ENCODE measurements around the gene ERICH6. TPM values are rescaled to one million over a fixed set of nuclear protein-coding genes. Genes with fewer than 3 reads are reported as not detected.

ERICH6 gene
- total and polyA plus RNA-seq, 2 donors, result 0.21 TPM; not detected in 1

DNA sequence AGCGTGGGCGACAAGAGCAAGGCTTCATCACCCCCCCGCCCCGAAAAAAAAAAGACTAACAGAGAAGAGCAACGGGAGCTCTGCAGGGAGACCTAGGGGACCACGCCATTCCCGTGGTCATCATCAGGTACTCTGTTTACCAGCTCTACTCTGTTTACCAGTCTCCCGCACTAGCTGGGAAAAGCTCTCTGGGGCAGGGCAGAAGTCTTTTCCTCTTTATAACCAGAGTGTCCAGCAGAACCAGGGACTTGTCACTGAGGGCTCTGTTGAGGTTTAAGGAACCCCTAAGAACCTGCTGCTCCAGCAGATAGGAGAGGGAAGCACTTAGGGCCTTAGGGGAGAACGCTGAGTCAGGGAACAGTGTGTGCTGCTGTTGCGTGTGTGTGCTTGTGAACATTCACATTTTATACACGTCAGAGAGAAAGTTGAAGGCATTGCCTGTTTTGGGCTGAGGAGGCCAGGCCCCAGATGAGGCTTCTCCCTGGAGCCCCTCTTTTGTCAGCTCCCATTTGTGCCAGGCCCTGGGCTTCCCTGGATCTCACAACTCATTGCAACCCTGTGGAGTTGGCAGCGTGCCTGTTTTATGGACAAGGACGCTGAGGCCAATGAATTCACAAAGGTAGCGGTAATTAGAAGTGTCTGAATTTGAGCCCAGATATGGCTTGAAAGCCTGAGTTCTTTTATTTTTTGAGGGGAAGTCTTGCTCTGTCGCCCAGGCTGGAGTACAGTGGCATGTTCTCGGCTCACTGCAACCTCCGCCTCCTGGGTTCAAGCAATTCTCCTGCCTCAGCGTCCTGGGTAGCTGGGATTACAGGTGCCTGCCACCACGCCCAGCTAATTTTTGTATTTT is 24.2 kb upstream of the ERICH6 start:
- no peak overlapping the region for H3K27ac ChIP-seq (ENCODE audit: low read depth)
- no peak for DNase-seq (ENCODE audit: extremely low spot score)
- no peaks in the 10 kb centered on the region for H3K36me3 ChIP-seq (ENCODE audit: insufficient read depth)
- H3K4me3 ChIP-seq (ENCODE audit: low read depth, low read length), result no peak overlapping the region
- H3K4me1 ChIP-seq (ENCODE audit: insufficient read depth), result no peaks in the 10 kb centered on the region
- WGBS, result 89% methylated on average over 19 of the region's 19 CpGs

- no peaks in the 10 kb centered on the region for H3K4me1 ChIP-seq (ENCODE audit: insufficient read depth)
- H3K27ac ChIP-seq (ENCODE audit: low read depth), result peak overlapping the region; percentile 78
- no peaks in the 10 kb centered on the region for H3K36me3 ChIP-seq (ENCODE audit: insufficient read depth)
- 87% methylated on average over 7 of the region's 7 CpGs for WGBS
- no peak overlapping the region for H3K4me3 ChIP-seq (ENCODE audit: low read depth, low read length)
- DNase-seq (ENCODE audit: extremely low spot score), result no peak
Measured at GRCh38 chr3:150725548-150725947, 21.8 kb upstream of the ERICH6 start.

GRCh38 chr3:150723946-150724345 is 20.2 kb upstream of the ERICH6 start:
- H3K36me3 ChIP-seq (ENCODE audit: insufficient read depth), result no peaks in the 10 kb centered on the region
- 76% methylated on average over 6 of the region's 6 CpGs for WGBS
- no peak overlapping the region for H3K4me3 ChIP-seq (ENCODE audit: low read depth, low read length)
- H3K4me1 ChIP-seq (ENCODE audit: insufficient read depth), result no peaks in the 10 kb centered on the region
- no peak overlapping the region for H3K27ac ChIP-seq (ENCODE audit: low read depth)
- DNase-seq (ENCODE audit: extremely low spot score), result no peak

DNA sequence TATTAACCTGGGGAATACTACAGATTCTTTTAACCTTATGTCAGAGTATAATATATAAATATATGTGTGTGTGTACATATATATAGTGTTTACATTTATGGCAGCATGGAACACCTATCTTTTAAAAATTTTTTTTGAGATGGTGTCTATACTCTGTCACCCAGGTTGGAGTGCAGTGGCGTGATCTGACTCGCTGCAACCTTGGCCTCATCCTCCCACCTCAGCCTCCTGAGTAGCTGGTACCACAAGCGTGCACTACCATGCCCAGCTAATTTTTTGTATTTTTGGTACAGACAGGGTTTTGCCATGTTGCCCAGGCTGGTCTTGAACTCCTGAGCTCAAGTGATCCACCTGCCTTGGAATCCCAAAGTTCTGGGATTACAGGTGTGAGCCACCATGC is 18.5 kb upstream of the ERICH6 start:
- 96% methylated on average over 3 of the region's 3 CpGs for WGBS
- Histone ChIP-seq H3K4me3 (ENCODE audit: low read depth, low read length) (no peak overlapping the region), H3K27ac (ENCODE audit: low read depth) (no peak overlapping the region), H3K36me3 (ENCODE audit: insufficient read depth) (no peaks in the 10 kb centered on the region), H3K4me1 (ENCODE audit: insufficient read depth) (no peaks in the 10 kb centered on the region)
- no peak for DNase-seq (ENCODE audit: extremely low spot score)

- WGBS, result 11% methylated on average over 13 of the region's 13 CpGs
- no peaks in the 10 kb centered on the region for H3K4me1 ChIP-seq (ENCODE audit: insufficient read depth)
- no peak overlapping the region for H3K27ac ChIP-seq (ENCODE audit: low read depth)
- no peak overlapping the region for H3K4me3 ChIP-seq (ENCODE audit: low read depth, low read length)
- no peaks in the 10 kb centered on the region for H3K36me3 ChIP-seq (ENCODE audit: insufficient read depth)
- DNase-seq (ENCODE audit: extremely low spot score), result no peak
Measured at GRCh38 chr3:150721285-150722130, 17.8 kb upstream of the ERICH6 start.

DNA sequence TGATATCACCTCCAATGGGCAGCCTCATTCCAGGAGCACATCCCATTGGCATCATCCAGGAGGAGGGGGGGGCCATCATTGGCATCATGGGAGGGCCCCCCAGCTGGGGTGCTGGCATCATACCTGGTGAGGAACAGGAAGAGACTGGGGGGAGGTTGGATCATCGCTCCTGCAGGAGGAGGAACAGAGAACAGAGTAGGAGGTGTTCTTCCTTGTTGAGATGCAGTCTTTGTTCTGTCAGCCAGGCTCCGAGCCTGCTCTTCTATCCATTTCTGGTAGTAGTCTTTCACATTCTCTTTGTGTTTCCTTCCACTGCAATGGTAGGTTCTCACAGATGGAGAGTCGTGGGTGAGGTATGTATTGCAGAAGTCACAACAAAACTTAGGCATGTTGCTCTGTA is 16.7 kb upstream of the ERICH6 start:
- Histone ChIP-seq H3K36me3 (ENCODE audit: insufficient read depth) (no peaks in the 10 kb centered on the region), H3K4me1 (ENCODE audit: insufficient read depth) (no peaks in the 10 kb centered on the region), H3K27ac (ENCODE audit: low read depth) (no peak overlapping the region), H3K4me3 (ENCODE audit: low read depth, low read length) (no peak overlapping the region)
- DNase-seq (ENCODE audit: extremely low spot score), result no peak
- WGBS, result 78% methylated on average over 3 of the region's 3 CpGs

DNA sequence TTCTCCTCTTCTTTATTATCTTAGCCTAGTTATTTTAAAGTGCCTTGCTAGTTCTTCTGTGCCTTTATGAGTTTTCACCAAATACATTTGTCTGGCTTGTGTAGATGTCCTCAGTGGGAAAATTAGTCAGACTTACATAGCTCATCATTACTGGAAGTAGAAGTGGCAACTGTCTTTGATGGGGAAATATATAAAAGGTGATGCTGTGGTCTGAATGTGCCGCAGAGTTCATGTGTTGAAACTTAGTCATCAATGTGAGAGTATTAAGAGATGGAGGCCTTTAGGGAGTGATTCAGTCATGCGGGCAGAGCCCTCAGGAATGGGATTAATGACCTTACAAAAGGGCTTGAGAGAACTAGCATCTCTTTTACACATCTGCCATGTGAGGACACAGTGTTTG is 6.4 kb upstream of the ERICH6 start:
- over 99% methylated on average over 2 of the region's 2 CpGs for WGBS
- no peak for DNase-seq (ENCODE audit: extremely low spot score)
- no peak overlapping the region for H3K4me3 ChIP-seq (ENCODE audit: low read depth, low read length)
- H3K27ac ChIP-seq (ENCODE audit: low read depth), result no peak overlapping the region
- no peaks in the 10 kb centered on the region for H3K4me1 ChIP-seq (ENCODE audit: insufficient read depth)
- no peaks in the 10 kb centered on the region for H3K36me3 ChIP-seq (ENCODE audit: insufficient read depth)

DNA sequence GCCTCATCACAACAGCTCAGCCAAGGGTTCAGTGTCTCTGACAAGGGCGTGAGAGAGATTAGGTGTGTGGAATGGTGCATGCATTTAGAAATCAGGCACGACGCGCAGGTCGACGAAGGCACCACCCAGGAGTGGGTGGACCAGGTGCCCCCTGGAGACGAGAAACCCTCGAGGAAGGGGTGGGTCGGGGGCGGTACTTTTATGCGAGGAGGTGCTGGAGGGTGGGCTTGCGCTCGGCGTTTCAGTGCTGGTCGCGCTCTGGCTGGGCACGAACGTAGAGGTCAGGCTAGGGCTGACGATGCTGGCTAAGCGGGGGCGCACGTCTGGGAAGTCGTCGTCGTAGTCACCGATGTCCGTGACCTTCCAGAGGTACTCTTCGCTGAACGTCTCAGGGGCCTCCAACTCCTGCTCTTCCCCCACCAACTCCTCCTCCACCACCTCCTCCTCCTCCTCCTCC is 393 bp downstream of the ERICH6 start:
- Histone ChIP-seq H3K27ac (ENCODE audit: low read depth) (peak overlapping the region; percentile 85), H3K36me3 (ENCODE audit: insufficient read depth) (no peaks in the 10 kb centered on the region), H3K4me3 (ENCODE audit: low read depth, low read length) (peak overlapping the region; percentile 41), H3K4me1 (ENCODE audit: insufficient read depth) (no peaks in the 10 kb centered on the region)
- 8% methylated on average over 29 of the region's 29 CpGs for WGBS
- no peak for DNase-seq (ENCODE audit: extremely low spot score)

DNA sequence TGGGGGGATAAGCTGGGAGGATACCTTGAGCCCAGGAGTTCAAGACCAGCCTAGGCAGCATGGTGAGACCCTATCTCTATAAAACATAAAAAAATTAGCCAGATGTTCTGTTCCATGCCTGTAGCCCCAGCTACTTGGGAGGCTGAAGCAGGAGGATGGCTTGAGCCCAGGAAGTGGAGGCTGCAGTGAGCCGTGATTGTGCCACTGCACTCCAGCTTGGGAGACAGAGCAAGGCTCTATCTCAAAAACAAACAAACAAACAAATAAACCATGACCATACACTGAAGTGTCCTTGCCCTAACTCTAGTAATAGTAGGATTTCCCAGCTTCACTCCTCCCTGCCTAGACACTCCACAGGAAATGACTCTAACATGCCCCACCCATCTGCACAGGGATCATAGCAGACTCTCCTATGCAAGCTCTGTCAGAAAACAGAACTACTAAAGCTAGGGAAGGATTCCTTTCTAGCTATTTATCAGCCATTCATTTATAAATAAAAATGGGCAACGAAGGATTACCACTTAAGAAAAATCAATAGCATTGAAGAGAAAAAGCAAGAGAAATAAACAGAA is 4.6 kb downstream of the ERICH6 start:
- no peak overlapping the region for H3K4me3 ChIP-seq (ENCODE audit: low read depth, low read length)
- no peaks in the 10 kb centered on the region for H3K4me1 ChIP-seq (ENCODE audit: insufficient read depth)
- no peaks in the 10 kb centered on the region for H3K36me3 ChIP-seq (ENCODE audit: insufficient read depth)
- no peak overlapping the region for H3K27ac ChIP-seq (ENCODE audit: low read depth)
- no peak for DNase-seq (ENCODE audit: extremely low spot score)
- WGBS, result 73% methylated on average over 2 of the region's 2 CpGs

GRCh38 chr3:150697646-150698045 is 6.1 kb downstream of the ERICH6 start:
- H3K4me3 ChIP-seq (ENCODE audit: low read depth, low read length), result no peak overlapping the region

DNA sequence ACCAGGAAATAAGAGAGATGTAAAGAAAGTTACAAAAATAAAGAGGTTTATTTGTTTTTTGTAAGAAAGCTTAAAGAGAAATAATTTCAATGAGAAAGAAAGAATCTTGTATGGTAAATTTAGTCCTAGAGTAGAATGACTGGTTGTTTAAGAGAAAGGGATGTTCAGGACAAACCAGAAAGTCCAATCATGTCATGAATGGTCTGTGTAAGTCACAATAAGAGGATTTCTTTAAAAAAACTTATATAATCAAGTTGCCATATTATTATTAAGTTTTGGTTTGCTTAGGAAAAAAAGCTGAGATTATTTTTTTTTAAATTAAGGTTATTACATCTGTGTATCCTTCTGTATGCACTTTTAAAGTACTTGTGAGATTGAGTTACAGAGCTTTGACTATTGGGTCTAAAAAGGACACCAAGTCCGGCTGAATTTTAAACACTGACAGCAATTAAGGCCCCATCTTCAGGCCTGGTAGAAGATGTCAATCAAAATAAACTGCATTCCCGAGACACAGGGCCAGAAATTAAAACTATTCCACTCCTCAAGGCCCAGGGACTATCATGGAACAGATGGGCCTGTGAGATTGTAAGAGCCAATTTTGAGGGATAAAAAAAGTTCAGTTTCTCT is 12.2 kb downstream of the ERICH6 start:
- no peaks in the 10 kb centered on the region for H3K36me3 ChIP-seq (ENCODE audit: insufficient read depth)
- H3K27ac ChIP-seq (ENCODE audit: low read depth), result no peak overlapping the region
- no peak overlapping the region for H3K4me3 ChIP-seq (ENCODE audit: low read depth, low read length)
- no peak for DNase-seq (ENCODE audit: extremely low spot score)
- no peaks in the 10 kb centered on the region for H3K4me1 ChIP-seq (ENCODE audit: insufficient read depth)
- 89% methylated on average over 2 of the region's 2 CpGs for WGBS

More at GRCh38 chr3:150697646-150698045, 6.1 kb downstream of the ERICH6 start:
- DNase-seq (ENCODE audit: extremely low spot score), result no peak
- no peaks in the 10 kb centered on the region for H3K4me1 ChIP-seq (ENCODE audit: insufficient read depth)
- H3K27ac ChIP-seq (ENCODE audit: low read depth), result no peak overlapping the region
- no peaks in the 10 kb centered on the region for H3K36me3 ChIP-seq (ENCODE audit: insufficient read depth)

- DNase-seq (ENCODE audit: extremely low spot score), result no peak
- Histone ChIP-seq H3K4me1 (ENCODE audit: insufficient read depth) (no peaks in the 10 kb centered on the region), H3K27ac (ENCODE audit: low read depth) (no peak overlapping the region), H3K4me3 (ENCODE audit: low read depth, low read length) (no peak overlapping the region), H3K36me3 (ENCODE audit: insufficient read depth) (no peaks in the 10 kb centered on the region)
Measured at GRCh38 chr3:150687613-150688012, 16.1 kb downstream of the ERICH6 start.

DNA sequence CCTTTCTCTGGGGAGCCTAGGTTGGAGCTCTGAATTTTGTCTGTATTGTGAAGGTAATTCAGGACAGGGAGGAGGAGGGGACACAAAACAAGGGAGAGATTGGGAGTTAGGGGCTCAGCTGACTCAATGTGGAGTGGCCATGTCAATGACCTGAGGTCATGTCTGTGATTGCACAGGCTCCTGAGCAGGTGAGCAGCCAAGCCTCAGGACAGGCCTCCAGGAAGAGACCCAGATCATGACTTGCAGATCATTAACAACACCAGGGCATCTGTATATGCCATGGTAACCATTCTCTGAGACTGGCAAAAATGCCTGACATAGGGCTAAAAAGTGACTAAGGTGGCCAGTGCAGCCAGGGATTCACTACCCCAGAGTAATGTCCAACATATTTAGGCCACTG is 20.9 kb downstream of the ERICH6 start:
- H3K27ac ChIP-seq (ENCODE audit: low read depth), result no peak overlapping the region
- no peak for DNase-seq (ENCODE audit: extremely low spot score)
- H3K4me1 ChIP-seq (ENCODE audit: insufficient read depth), result no peaks in the 10 kb centered on the region
- H3K4me3 ChIP-seq (ENCODE audit: low read depth, low read length), result no peak overlapping the region
- no peaks in the 10 kb centered on the region for H3K36me3 ChIP-seq (ENCODE audit: insufficient read depth)

Data from urinary bladder (tissue), 4 donors.